Ovary (tissue), 9 donors: ENCODE results near the gene ADGB. TPM values are rescaled to one million over a fixed set of nuclear protein-coding genes. Genes with fewer than 3 reads are reported as not detected.

Experiments used
- DNase-seq, 5 donors: peaks; one replicate each; pipeline ENCODE4 v3.0.0-alpha.2; 2019 to 2020
- H3K27ac ChIP-seq, 2 donors: fragments of 200-600 bp; one replicate each; pipeline versions ENCODE4 v1.5.1 to v1.8.0; 2019 to 2022
- H3K27me3 ChIP-seq: fragments of 200-600 bp; one replicate; pipeline ENCODE4 v1.8.0; 2022
- H3K36me3 ChIP-seq: fragments of 200-600 bp; sonication (generic); one replicate; pipeline ENCODE4 v1.5.1; 2019
- H3K4me1 ChIP-seq: one replicate; pipeline ENCODE4 v1.8.1; 2013; ENCODE audit warnings: mild to moderate bottlenecking, moderate library complexity; ENCODE audit not compliant: insufficient read depth
- H3K4me3 ChIP-seq: fragments of 200-600 bp; sonication (generic); one replicate; pipeline ENCODE4 v1.5.1; 2017
- H3K9me3 ChIP-seq, 2 donors: fragments of 200-600 bp in 1 of 2; sonication (generic) in 1 of 2; one replicate each; pipeline versions ENCODE4 v1.5.1 to v1.8.1; 2013 to 2019; ENCODE audit warnings: mild to moderate bottlenecking in 1 of 2, moderate library complexity in 1 of 2
- EP300 ChIP-seq: sonication (generic); formaldehyde crosslinking; IDR thresholded peaks from one replicate; pipeline ENCODE4 v1.6.1; 2017; ENCODE audit warnings: antibody characterized with exemption
- POLR2A ChIP-seq: fragments of 450-650 bp; IDR thresholded peaks from one replicate; pipeline ENCODE4 v1.6.1; 2017; ENCODE audit warnings: antibody characterized with exemption, mild to moderate bottlenecking, moderate library complexity
- WGBS, 3 donors: extraction: QIAGEN DNeasy Blood & Tissue Kit in 1 of 3; methylation state at CpG; one replicate each; pipeline versions ENCODE4 v1.1.5 to v1.1.7; 2013 to 2017; 5-methylcytosine and 5-hydroxymethylcytosine counted together
- intact Hi-C, 4 donors: fragments of 100-400 bp; cut with DNase I; formaldehyde crosslinking; loops; one replicate each; pipeline versions ENCODE4 v1.11.0 to v1.15.1; 2022 to 2023
- polyA plus RNA-seq, 2 donors: library from polyadenylated mRNA; stranded (reverse); fragments of 200-250 nt in 1 of 2; fragments of 350-450 nt in 1 of 2; fragmentation: Illumina TruSeq in 1 of 2; extraction: RNeasy Lipid Tissue Mini Kit (QIAGEN cat#74804) in 1 of 2; gene quantifications; one replicate each; pipeline ENCODE4 v1.2.3, GENCODE V29; 2013 to 2014
- total RNA-seq, 7 donors: library from RNA; depleted of rRNA in 2 of 7; stranded (reverse); fragments of >200 nt in 2 of 7; fragmentation: NEBNext Ultra II Directional in 3 of 7; extraction: Animal tissue kit (Norgen Biotek cat#: 25700) in 3 of 7; gene quantifications; one replicate each; pipeline versions ENCODE4 v1.1.0 to v1.2.4, GENCODE V29; 2016 to 2023
- TF ChIP-seq, protein P1 (sequence below), 3 donors: fragments of 450-650 bp in 2 of 3; fragments of 200-600 bp in 1 of 3; IDR thresholded peaks; one replicate each; pipeline versions ENCODE4 v1.5.1 to v1.8.0; 2016 to 2022; ENCODE audit warnings: antibody characterized with exemption in 3 of 3, mild to moderate bottlenecking in 1 of 3
- donor health status: DM: no; HTN: no; CAD: no; lungs with moderate emphysema.
- donor health status: DM: no; HTN: no; CAD: no.
- donor health status: Bipolar disorder and iron deficiency.
- donor health status: DM: yes; HTN: yes; CAD: no.
- donor health status: DM: no; HTN: no; CAD: no.
- donor health status: DM: yes; HTN: yes; CAD: no.

Gene ADGB
- total and polyA plus RNA-seq, 9 donors: 0.60 to 16.5 (median 0.72) TPM; not detected in 4

DNA sequence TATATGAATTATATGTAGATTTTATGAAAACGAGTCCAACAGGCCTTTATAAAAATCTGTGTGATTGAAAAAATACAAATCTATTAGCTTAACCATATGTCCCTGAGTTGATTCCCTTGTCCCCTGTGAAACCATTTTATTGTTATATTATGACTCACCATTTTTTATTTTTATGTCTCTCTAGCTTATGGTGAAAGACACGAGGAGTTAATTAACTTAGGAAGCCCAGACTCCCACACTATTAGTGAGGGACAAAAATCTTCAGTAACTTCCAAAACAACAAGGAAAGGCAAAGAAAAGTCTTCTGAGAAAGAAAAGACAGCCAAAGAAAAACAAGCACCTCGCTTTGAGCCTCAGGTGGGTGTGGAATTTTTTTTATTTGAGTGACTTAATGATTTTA is 183.1 kb downstream of the ADGB start:
- no peak overlapping the region for H3K27ac ChIP-seq
- DNase-seq: no peak
- no peaks in the 10 kb centered on the region for H3K9me3 ChIP-seq
- no peak overlapping the region for H3K4me3 ChIP-seq
- H3K27me3 ChIP-seq: no peaks in the 10 kb centered on the region
- TF ChIP-seq POLR2A (no peak), EP300 (no peak)
- TF ChIP-seq, protein P1, sequence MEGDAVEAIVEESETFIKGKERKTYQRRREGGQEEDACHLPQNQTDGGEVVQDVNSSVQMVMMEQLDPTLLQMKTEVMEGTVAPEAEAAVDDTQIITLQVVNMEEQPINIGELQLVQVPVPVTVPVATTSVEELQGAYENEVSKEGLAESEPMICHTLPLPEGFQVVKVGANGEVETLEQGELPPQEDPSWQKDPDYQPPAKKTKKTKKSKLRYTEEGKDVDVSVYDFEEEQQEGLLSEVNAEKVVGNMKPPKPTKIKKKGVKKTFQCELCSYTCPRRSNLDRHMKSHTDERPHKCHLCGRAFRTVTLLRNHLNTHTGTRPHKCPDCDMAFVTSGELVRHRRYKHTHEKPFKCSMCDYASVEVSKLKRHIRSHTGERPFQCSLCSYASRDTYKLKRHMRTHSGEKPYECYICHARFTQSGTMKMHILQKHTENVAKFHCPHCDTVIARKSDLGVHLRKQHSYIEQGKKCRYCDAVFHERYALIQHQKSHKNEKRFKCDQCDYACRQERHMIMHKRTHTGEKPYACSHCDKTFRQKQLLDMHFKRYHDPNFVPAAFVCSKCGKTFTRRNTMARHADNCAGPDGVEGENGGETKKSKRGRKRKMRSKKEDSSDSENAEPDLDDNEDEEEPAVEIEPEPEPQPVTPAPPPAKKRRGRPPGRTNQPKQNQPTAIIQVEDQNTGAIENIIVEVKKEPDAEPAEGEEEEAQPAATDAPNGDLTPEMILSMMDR (IDR thresholded peaks at IDR 0.05): no peak
- intact Hi-C loops: no loop called here
- H3K4me1 ChIP-seq: no peaks in the 10 kb centered on the region
- H3K36me3 ChIP-seq: no peaks in the 10 kb centered on the region
- 52 to 56% (median 54%) methylated on average over 3 of the region's 3 CpGs for WGBS, 3 donors

DNA sequence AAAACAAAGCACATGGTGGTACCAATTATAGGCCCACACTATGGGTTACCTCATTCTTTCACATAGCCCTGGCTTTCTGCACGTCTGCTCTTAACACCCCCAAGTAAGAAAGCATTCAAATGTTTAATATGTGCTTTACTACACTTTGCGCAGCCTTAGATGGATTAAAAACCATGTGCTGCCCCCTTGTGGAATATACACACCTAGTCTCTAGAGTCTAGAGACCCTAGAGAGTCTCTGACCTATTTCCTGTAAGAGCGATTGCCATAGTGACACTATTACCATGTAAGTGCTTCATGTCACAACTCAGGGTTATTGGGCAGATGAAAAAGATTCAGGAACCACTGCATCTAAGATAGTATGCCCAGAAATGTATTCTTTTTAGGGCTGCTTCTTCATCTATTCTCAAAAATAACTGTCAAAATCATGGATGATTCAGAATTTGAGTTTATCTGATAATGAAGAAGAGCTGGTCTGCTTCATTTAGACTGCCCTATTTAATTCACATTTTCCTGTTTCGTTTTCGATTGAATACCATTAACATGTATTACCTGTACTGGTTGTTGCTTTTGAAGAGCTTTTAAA is 186.3 kb downstream of the ADGB start:
- H3K4me1 ChIP-seq: no peaks in the 10 kb centered on the region
- H3K27ac ChIP-seq: no peak overlapping the region
- no peaks in the 10 kb centered on the region for H3K36me3 ChIP-seq
- no peak overlapping the region for H3K4me3 ChIP-seq
- no peak for DNase-seq
- H3K9me3 ChIP-seq: no peaks in the 10 kb centered on the region
- H3K27me3 ChIP-seq: no peaks in the 10 kb centered on the region
- WGBS, 3 donors: 51 to 63% (median 62%) methylated on average over 5 of the region's 5 CpGs
- TF ChIP-seq POLR2A (no peak), EP300 (no peak)
- TF ChIP-seq, protein P1 (IDR thresholded peaks at IDR 0.05): no peak
- intact Hi-C loops: no loop called here

- Histone ChIP-seq H3K4me1 (no peaks in the 10 kb centered on the region), H3K9me3 (no peaks in the 10 kb centered on the region), H3K36me3 (no peaks in the 10 kb centered on the region), H3K27ac (no peak overlapping the region), H3K27me3 (no peaks in the 10 kb centered on the region), H3K4me3 (no peak overlapping the region)
- TF ChIP-seq, protein P1 (IDR thresholded peaks at IDR 0.05): no peak
- TF ChIP-seq POLR2A (no peak), EP300 (no peak)
- 59 to 74% (median 69%) methylated on average over 5 of the region's 5 CpGs for whole genome bisulfite sequencing, 3 donors
- DNase-seq: no peak
- intact Hi-C loops: no loop called here
Observed at GRCh38 chr6:146787876-146788508, 189.2 kb downstream of the ADGB start.

- 91 to 94% (median 91%) methylated on average over 4 of the region's 4 CpGs for WGBS, 3 donors
- no peaks in the 10 kb centered on the region for H3K9me3 ChIP-seq
- TF ChIP-seq POLR2A: no peak
- no peak for TF ChIP-seq EP300
- TF ChIP-seq, protein P1 (IDR thresholded peaks at IDR 0.05): no peak
- H3K27ac ChIP-seq: no peak overlapping the region
- no peaks in the 10 kb centered on the region for H3K27me3 ChIP-seq
- H3K36me3 ChIP-seq: no peaks in the 10 kb centered on the region
- no peaks in the 10 kb centered on the region for H3K4me1 ChIP-seq
- intact Hi-C loops: no loop called here
- H3K4me3 ChIP-seq: no peak overlapping the region
- no peak for DNase-seq
Observed at GRCh38 chr6:146790561-146791091, 191.9 kb downstream of the ADGB start.
